Immature natural killer cell (primary cell): ENCODE results near the gene PRDM11. TPM values are rescaled to one million over a fixed set of nuclear protein-coding genes. Genes with fewer than 3 reads are reported as not detected.

Experiments used
- DNase-seq, 3 donors: peaks; one replicate each; pipeline ENCODE4 v3.0.0; 2022; ENCODE audit warnings: mixed read lengths in 1 of 3
- H3K27ac Mint-ChIP-seq, 6 donors: one replicate each; pipeline ENCODE4 v1.8.0; 2020; ENCODE audit warnings: mixed read lengths in 6 of 6, mild to moderate bottlenecking in 5 of 6, inconsistent platforms in 4 of 6, moderate library complexity in 3 of 6
- H3K27me3 Mint-ChIP-seq, 3 donors: one replicate each; pipeline ENCODE4 v1.8.0; 2020 to 2021; ENCODE audit warnings: low read depth in 3 of 3, mild to moderate bottlenecking in 3 of 3, mixed read lengths in 3 of 3, moderate library complexity in 3 of 3, inconsistent platforms in 1 of 3
- H3K36me3 Mint-ChIP-seq, 3 donors: one replicate each; pipeline ENCODE4 v1.8.0; 2020; ENCODE audit warnings: mixed read lengths in 3 of 3, inconsistent platforms in 2 of 3, mild to moderate bottlenecking in 2 of 3
- H3K4me1 Mint-ChIP-seq, 2 donors: one replicate each; pipeline ENCODE4 v1.8.0; 2020; ENCODE audit warnings: inconsistent platforms in 2 of 2, mild to moderate bottlenecking in 2 of 2, mixed read lengths in 2 of 2, moderate library complexity in 1 of 2
- H3K4me3 Mint-ChIP-seq, 5 donors: one replicate each; pipeline ENCODE4 v1.8.0; 2020; ENCODE audit warnings: mild to moderate bottlenecking in 5 of 5, mixed read lengths in 5 of 5, inconsistent platforms in 3 of 5, moderate library complexity in 3 of 5
- H3K9me3 Mint-ChIP-seq, 6 donors: one replicate each; pipeline ENCODE4 v1.8.0; 2020; ENCODE audit warnings: mild to moderate bottlenecking in 6 of 6, mixed read lengths in 6 of 6, inconsistent platforms in 4 of 6, moderate library complexity in 3 of 6
- polyA plus RNA-seq, 3 donors: library from polyadenylated mRNA; unstranded; fragments of 300-500 nt; fragmentation: Illumina TruSeq; gene quantifications; one replicate each; pipeline ENCODE4 v1.2.3, GENCODE V29; 2021

Gene PRDM11
- polyA plus RNA-seq, 3 donors from 2014 or later: 0.84 to 1.2 (median 0.94) TPM

DNA sequence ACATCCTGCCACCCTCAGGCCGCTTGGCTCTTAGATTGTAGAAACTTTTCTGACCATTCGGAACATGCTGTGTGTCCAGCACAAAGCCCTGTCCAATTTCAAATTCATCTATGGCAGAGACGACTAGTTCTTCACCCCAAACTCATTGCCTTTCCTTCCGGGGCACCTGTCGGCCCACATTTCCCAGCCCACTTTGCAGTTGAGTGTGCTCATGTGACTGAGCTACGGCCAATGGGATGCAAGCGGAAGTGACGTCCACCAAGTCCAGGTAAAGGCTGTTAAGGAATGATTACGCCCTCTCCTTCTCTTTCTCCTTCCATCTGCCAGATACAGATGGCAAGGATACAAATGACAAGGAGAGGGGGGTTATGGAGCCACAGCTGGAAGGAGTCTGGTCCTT, 107.2 kb downstream of the PRDM11 start:
- H3K9me3 Mint-ChIP-seq: no peaks in the 10 kb centered on the region
- H3K4me1 Mint-ChIP-seq: no peaks in the 10 kb centered on the region
- H3K4me3 Mint-ChIP-seq: no peak overlapping the region
- H3K36me3 Mint-ChIP-seq: no peaks in the 10 kb centered on the region
- H3K27ac Mint-ChIP-seq: no peak overlapping the region
- peaks cover 1 to 18% (median 1%) of the 10 kb centered on the region in 3 donors for H3K27me3 Mint-ChIP-seq
- no peak for DNase-seq

DNA sequence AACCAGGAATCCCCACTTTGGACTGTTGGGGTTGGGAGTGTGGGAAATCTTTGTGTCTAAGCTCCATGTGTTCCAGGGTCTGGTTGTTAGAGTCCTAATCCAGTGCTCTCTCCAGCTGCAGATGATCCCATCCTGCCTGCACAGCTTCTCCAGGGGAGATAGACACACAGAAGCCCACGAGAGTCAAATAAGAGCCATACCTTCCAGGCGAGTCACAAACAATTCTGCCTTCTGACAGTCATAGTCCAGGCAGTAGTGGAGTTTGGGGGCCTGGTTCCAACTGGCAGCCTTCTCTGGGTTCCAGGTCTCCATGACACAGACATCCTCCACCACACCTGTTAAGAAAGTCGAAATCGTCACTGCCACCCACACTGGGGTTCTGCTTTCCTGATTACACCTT, 107.6 kb downstream of the PRDM11 start:
- no peak overlapping the region for H3K27ac Mint-ChIP-seq
- no peak for DNase-seq
- H3K9me3 Mint-ChIP-seq: no peaks in the 10 kb centered on the region
- H3K36me3 Mint-ChIP-seq: no peaks in the 10 kb centered on the region
- peaks cover 1 to 18% (median 1%) of the 10 kb centered on the region in 3 donors for H3K27me3 Mint-ChIP-seq
- H3K4me1 Mint-ChIP-seq: no peaks in the 10 kb centered on the region
- no peak overlapping the region for H3K4me3 Mint-ChIP-seq

DNA sequence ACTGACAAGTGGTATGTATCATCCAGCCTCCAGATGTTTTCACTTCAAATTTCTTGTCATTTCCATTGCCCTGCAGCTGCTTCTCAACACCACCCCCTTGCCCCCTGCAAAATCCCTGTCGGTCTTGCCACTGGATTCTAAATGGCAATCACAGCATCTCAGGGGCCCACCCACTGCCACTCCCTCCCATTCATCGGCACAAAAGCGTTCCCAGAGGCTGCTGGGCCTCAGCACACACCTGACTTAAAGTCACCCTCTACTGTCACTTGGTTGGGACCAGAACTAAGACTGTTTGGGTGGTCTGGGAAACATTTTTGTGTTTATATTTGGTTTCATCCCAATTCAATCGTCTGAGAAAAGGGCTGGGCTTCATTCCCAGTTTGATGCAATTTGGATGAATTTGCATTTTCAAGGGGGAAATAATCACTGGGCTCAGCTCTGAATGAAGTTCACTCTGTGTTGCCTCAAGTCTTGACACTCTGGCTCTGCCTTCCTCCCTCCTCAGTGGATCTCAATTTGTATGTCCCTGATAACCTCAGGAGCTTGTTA, 112.6 kb downstream of the PRDM11 start:
- no peak overlapping the region for H3K27ac Mint-ChIP-seq

DNA sequence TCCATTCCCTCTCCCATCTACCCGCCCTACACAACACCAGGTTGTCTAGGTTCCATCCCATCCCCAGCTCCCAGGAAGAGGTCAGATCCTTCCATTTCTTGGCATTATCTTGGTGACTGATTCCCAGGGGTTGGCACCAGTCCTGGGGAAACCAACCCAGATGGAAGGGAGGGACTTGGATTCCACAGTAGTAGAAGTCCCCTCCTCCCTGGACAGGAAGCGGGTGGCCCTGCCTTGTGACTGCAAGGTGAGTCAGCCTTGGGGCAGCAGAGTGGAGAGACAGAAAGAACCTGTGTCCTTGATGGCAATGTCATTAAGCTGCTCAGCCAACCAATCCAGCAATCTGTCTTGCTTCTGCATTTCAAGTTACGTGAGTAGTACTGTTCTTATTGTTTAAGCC, 113.2 kb downstream of the PRDM11 start:
- no peaks in the 10 kb centered on the region for H3K4me1 Mint-ChIP-seq
- H3K9me3 Mint-ChIP-seq: no peaks in the 10 kb centered on the region
- H3K27me3 Mint-ChIP-seq: peaks cover 0 to 18% (median 6%) of the 10 kb centered on the region in 3 donors
- DNase-seq: no peak
- H3K4me3 Mint-ChIP-seq: no peak overlapping the region
- no peak overlapping the region for H3K27ac Mint-ChIP-seq
- H3K36me3 Mint-ChIP-seq: no peaks in the 10 kb centered on the region

More for the DNA sequence above, 112.6 kb downstream of the PRDM11 start:
- peaks cover 0 to 22% (median 7%) of the 10 kb centered on the region in 3 donors for H3K27me3 Mint-ChIP-seq
- H3K4me3 Mint-ChIP-seq: no peak overlapping the region
- H3K9me3 Mint-ChIP-seq: no peaks in the 10 kb centered on the region
- no peaks in the 10 kb centered on the region for H3K4me1 Mint-ChIP-seq
- no peak for DNase-seq
- H3K36me3 Mint-ChIP-seq: no peaks in the 10 kb centered on the region

DNA sequence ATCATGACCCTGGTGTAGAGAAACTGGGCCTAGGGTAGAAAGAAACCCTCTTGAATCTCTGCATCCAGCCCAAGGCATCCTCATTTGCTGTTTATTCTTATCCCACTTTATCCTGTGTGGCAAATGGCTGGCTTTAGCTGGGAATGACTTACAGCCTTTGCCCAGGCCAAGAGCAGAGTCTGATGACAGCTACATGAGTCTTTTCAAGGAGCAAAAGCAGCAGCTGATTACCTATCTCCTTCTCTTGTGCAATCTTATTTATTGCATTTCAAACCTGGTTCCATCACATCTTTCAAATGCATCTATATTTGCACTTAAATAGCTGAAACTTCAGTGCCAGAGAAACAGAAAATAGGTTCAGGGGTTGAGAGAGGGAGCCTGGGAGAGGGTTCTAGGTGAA, 113.6 kb downstream of the PRDM11 start:
- H3K27me3 Mint-ChIP-seq: peaks cover 0 to 17% (median 6%) of the 10 kb centered on the region in 3 donors
- no peak overlapping the region for H3K27ac Mint-ChIP-seq
- H3K9me3 Mint-ChIP-seq: no peaks in the 10 kb centered on the region
- DNase-seq: no peak
- H3K4me1 Mint-ChIP-seq: no peaks in the 10 kb centered on the region
- no peaks in the 10 kb centered on the region for H3K36me3 Mint-ChIP-seq
- H3K4me3 Mint-ChIP-seq: no peak overlapping the region

DNA sequence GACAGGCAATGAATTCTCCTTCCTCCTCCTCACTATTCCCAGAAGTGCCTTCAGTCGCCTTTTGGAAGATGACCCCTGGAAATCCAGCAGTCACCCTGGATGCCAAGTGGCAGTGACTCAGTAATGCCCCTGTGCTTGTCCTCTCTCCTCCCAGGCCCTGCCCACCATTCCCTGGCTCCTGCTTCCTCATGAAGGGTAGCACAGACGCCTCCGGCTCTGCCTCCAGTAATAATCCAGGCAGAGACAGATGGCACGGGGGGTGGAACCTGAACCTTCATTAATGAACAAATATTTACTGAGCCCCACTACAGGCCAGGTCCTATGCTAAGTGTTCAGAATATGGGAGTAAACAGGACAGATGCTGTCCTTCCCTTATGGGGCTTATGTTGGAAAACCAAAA, 116.5 kb downstream of the PRDM11 start:
- Mint-ChIP-seq H3K27ac (no peak overlapping the region), H3K4me1 (no peaks in the 10 kb centered on the region), H3K9me3 (no peaks in the 10 kb centered on the region), H3K4me3 (no peak overlapping the region), H3K27me3 (peaks cover 0 to 20% (median 6%) of the 10 kb centered on the region in 3 donors), H3K36me3 (no peaks in the 10 kb centered on the region)
- DNase-seq: no peak

DNA sequence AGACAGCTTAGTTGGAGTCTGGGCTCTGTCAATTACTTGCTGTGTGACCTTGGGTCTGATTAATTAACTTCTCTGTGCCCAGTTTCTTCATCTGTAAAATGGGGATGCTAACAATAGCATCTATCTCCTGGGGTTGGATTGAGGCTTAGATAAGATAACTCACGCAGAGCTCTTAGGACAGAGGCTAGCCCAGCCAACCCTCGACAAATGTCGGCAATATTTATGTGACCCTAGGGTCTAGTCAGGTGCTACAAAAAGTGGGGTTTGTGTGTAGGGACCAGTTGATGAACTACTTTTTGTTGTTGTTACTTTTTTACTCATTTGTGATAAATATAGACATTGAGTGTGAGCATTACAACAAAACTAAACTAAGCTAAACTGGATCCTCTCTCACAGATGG, 117.3 kb downstream of the PRDM11 start:
- H3K27ac Mint-ChIP-seq: no peak overlapping the region
- no peaks in the 10 kb centered on the region for H3K4me1 Mint-ChIP-seq
- peaks cover 0 to 17% (median 6%) of the 10 kb centered on the region in 3 donors for H3K27me3 Mint-ChIP-seq
- H3K36me3 Mint-ChIP-seq: no peaks in the 10 kb centered on the region
- no peak for DNase-seq
- no peak overlapping the region for H3K4me3 Mint-ChIP-seq
- H3K9me3 Mint-ChIP-seq: peaks cover 0 to under 1% (median 0%) of the 10 kb centered on the region in 6 donors

DNA sequence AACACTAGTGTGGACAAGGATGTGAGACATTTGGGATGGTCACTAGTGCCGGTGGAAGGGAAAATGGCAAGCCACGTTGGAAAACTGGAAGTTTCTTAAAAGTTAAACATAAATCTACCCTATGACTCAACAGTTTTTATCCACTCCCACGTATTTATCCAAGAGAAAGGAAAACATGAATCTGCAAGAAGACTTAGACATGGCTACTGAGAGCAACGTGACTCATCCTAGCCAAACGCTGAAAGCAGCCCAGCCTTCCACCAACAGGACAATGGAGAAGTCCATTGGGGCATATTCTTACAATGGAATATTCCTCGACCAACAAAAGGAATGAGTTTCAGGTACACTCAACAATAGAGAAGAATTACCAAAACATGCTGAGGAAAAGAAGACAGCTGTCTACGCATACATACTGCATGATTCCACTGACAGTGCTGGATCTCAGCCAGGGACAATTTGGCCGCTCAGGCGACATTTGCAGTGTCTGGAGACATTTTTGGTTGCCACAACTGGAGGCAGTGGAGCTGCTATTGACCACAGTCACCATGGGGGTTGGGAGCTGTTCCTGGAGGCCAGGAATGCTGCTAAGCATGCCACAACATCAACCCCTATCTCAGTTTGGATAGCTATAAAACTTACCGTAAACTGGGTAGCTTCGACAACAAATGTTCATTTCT, 118.5 kb downstream of the PRDM11 start:
- H3K27ac Mint-ChIP-seq: no peak overlapping the region
- no peaks in the 10 kb centered on the region for H3K36me3 Mint-ChIP-seq
- DNase-seq: no peak
- H3K4me3 Mint-ChIP-seq: no peak overlapping the region
- peaks cover 1 to 17% (median 5%) of the 10 kb centered on the region in 3 donors for H3K27me3 Mint-ChIP-seq
- peaks cover 0 to 2% (median 0%) of the 10 kb centered on the region in 6 donors for H3K9me3 Mint-ChIP-seq
- no peaks in the 10 kb centered on the region for H3K4me1 Mint-ChIP-seq

DNA sequence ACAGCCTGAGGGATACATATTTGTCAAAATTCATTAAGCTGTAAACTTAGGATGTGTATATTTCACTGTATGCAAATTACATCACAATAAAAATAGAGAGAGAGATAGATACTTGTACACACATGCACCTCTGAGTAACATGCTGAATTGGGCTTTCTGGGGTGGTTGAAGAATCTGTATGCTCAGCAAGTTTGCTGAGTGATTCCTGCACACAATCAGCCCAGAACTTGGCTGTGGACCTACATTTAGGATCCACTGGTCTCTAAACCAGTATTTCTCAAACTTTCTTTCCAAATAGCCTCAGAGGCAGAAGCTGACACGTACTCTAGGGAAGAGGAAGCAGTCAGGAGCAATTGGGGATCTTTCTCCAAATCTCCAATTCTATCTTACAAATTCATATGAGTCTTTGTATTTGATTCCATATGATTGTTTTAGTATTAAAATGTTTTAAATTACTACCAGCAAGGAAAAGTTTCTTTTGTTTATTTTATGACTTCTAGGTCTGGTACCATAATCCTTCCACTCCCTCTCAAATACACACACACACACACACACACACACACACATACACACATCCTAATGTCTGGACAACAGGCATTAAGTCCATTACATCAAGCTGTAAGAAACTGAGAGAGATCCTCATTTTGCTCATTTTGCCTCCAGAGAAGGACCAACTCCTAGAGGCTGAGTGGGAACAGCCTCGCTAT, 119.7 kb downstream of the PRDM11 start:
- H3K4me3 Mint-ChIP-seq: no peak overlapping the region
- H3K4me1 Mint-ChIP-seq: no peaks in the 10 kb centered on the region
- H3K27ac Mint-ChIP-seq: no peak overlapping the region
- H3K36me3 Mint-ChIP-seq: no peaks in the 10 kb centered on the region
- no peak for DNase-seq
- peaks cover 1 to 11% (median 6%) of the 10 kb centered on the region in 3 donors for H3K27me3 Mint-ChIP-seq
- H3K9me3 Mint-ChIP-seq: peaks cover 0 to 2% (median 0%) of the 10 kb centered on the region in 6 donors

DNA sequence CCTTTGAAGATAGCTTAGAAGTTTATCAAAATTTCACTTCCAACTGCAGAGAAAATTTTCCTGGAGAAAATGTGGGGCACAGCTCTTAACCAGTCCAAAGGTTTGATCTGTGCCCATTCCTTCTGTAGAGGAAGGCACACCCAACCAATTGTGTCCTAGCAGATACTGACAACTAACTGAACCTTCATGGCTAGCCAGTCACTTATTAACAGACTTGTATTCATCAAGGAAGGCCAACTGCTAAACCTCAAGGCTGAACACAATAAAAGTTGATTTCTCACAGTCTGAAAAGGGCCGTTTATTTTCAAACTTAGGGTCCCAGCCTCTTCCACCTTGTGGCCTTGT, 120.2 kb downstream of the PRDM11 start:
- Mint-ChIP-seq H3K4me3 (no peak overlapping the region), H3K9me3 (peaks cover 0 to 2% (median 0%) of the 10 kb centered on the region in 6 donors), H3K36me3 (no peaks in the 10 kb centered on the region), H3K4me1 (no peaks in the 10 kb centered on the region), H3K27me3 (peaks cover 4 to 12% (median 6%) of the 10 kb centered on the region in 3 donors), H3K27ac (no peak overlapping the region)
- DNase-seq: no peak

DNA sequence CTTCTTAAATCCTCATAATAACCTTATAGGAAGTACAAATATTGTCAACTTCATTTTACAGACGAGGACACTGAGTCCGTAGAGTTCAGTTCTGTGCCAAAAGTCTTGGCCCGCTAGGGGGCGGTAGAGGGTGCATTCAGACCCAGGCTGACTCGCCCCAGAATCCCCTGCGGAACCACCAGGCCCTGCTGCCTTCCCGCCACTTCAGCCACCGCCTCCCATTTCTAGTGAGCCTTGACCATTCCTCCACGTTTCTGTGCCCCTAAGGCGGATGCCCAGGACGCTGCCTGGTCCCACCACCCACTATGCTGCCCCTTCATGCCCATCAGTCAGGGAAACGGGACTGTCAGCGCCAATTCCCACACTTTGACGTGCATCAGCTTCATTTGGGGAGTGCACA, 120.6 kb downstream of the PRDM11 start:
- no peak for DNase-seq
- Mint-ChIP-seq H3K27ac (no peak overlapping the region), H3K9me3 (peaks cover 0 to 2% (median 0%) of the 10 kb centered on the region in 6 donors), H3K4me3 (no peak overlapping the region), H3K4me1 (no peaks in the 10 kb centered on the region), H3K36me3 (no peaks in the 10 kb centered on the region), H3K27me3 (peaks cover 4 to 12% (median 7%) of the 10 kb centered on the region in 3 donors)

DNA sequence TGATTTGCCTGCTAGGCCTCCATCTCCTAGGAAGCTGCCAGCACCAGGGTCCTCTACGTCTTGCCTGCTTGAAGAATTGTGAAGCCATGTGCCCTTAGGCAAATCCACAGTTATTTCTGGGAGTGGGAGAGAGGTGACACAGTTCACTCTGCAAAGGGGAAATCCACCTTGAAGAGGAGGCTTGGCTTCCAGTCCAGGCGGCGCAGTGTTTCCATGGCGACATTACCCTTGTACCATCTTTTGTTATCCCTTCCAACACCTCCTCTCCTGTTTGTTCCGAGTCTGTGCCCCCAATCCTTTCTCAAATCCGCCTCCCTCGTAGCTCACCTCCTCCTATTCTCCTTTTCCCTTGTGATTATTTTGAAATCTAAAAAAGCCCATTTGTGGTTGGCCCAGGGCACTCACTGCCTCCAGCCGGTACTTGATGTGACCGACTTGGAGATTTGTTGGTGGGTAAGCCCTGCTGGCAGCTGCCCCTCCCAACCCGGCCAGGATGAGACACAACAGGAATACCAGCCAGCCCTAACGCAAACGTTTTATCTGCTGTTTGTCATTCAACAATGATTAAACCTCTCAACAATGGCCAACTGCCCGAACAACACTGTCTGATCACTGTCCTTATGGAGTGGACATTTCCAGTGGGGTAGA, 121.3 kb downstream of the PRDM11 start:
- H3K4me3 Mint-ChIP-seq: no peak overlapping the region
- peaks cover 0 to 2% (median 0%) of the 10 kb centered on the region in 6 donors for H3K9me3 Mint-ChIP-seq
- no peaks in the 10 kb centered on the region for H3K4me1 Mint-ChIP-seq
- no peak overlapping the region for H3K27ac Mint-ChIP-seq
- DNase-seq: no peak
- H3K27me3 Mint-ChIP-seq: peaks cover 4 to 12% (median 4%) of the 10 kb centered on the region in 3 donors
- H3K36me3 Mint-ChIP-seq: no peaks in the 10 kb centered on the region

DNA sequence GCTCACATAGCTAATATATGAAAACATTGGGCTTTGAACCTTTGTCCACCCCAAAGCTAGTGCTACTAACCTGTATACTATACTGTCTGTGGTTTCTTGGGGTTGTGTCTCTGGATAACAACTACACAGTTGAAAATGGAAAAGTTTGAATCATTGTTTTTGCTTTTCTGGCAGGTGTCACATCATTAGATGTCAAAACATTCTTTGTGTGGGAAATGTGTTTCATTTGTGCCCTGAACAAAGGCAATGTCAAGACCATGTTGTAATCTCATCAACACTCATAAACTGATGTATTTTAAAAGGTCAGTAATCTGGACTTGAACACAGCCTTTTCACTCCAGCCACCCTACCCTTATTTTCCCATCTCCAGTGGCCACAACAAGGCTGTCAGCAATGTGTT, 123.2 kb downstream of the PRDM11 start:
- Mint-ChIP-seq H3K36me3 (no peaks in the 10 kb centered on the region), H3K9me3 (peaks cover 0 to 2% (median 0%) of the 10 kb centered on the region in 6 donors), H3K4me3 (no peak overlapping the region), H3K27ac (no peak overlapping the region), H3K27me3 (peaks cover 4 to 11% (median 7%) of the 10 kb centered on the region in 3 donors), H3K4me1 (no peaks in the 10 kb centered on the region)
- DNase-seq: no peak
